22Rv1 (cell line): Measurements from ENCODE around the gene REXO1.

Experiments used
- ZFX ChIP-seq: fragments of 450-650 bp; IDR thresholded peaks from 2 replicates; pipeline ENCODE4 v1.6.1; 2017; ENCODE audit warnings: antibody characterized with exemption, borderline replicate concordance
- TF ChIP-seq, protein P1 (sequence below): fragments of 450-650 bp; IDR thresholded peaks from 2 replicates; pipeline ENCODE4 v1.5.1; 2017; ENCODE audit warnings: mild to moderate bottlenecking

GRCh38 chr19:1776606-1777147, 71.6 kb downstream of the REXO1 start:
- TF ChIP-seq, protein P1, sequence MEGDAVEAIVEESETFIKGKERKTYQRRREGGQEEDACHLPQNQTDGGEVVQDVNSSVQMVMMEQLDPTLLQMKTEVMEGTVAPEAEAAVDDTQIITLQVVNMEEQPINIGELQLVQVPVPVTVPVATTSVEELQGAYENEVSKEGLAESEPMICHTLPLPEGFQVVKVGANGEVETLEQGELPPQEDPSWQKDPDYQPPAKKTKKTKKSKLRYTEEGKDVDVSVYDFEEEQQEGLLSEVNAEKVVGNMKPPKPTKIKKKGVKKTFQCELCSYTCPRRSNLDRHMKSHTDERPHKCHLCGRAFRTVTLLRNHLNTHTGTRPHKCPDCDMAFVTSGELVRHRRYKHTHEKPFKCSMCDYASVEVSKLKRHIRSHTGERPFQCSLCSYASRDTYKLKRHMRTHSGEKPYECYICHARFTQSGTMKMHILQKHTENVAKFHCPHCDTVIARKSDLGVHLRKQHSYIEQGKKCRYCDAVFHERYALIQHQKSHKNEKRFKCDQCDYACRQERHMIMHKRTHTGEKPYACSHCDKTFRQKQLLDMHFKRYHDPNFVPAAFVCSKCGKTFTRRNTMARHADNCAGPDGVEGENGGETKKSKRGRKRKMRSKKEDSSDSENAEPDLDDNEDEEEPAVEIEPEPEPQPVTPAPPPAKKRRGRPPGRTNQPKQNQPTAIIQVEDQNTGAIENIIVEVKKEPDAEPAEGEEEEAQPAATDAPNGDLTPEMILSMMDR = no peak
- no peak for TF ChIP-seq ZFX
